Measurements from ENCODE around the gene CCDC116. TPM values are rescaled to one million over a fixed set of nuclear protein-coding genes. Genes with fewer than 3 reads are reported as not detected.
"Not testable (repeated sequence)": the region's sequence is repeated elsewhere in the genome, so short reads cannot be mapped to it uniquely, and the experiment has no call there.

Gene CCDC116
- total RNA-seq, 1 experiment from 2014 or later = 0.33 TPM

GRCh38 chr22:21673534-21674321 is 41.2 kb downstream of the CCDC116 start:
- ChIA-PET CTCF (no interaction called here), POLR2A (ENCODE audit: unreplicated experiment) (no interaction called here)
- Histone ChIP-seq H3K27ac (no peak overlapping the region), H3K36me3 (ENCODE audit: low read depth) (no peaks in the 10 kb centered on the region), H3F3A (ENCODE audit: insufficient read depth, low read depth) (no peaks in the 10 kb centered on the region; the same call in 1 of the 2 replicates), H3K27me3 (ENCODE audit: insufficient read depth, low read depth) (no peaks in the 10 kb centered on the region), H3K9me2 (ENCODE audit: insufficient read depth) (no peaks in the 10 kb centered on the region), H3K9me3 (ENCODE audit: insufficient read depth, low read depth) (no peaks in the 10 kb centered on the region), H4K20me1 (ENCODE audit: insufficient read depth) (peaks cover 8% of the 10 kb centered on the region; the same call in 1 of the 2 replicates), H3K4me2 (no peak overlapping the region), H3K4me3 (no peak overlapping the region), H3K4me1 (replicated peaks; ENCODE audit: insufficient read depth) (peaks cover 10% of the 10 kb centered on the region), H2AFZ (no peak overlapping the region), H3K79me2 (ENCODE audit: low read depth) (0 out of 2 replicates have a peak, but pooled peaks cover 4% of the 10 kb centered on the region)
- no TSS peak for BruUV-seq (replicated peaks)
- intact Hi-C loops (cut with micrococcal nuclease; ENCODE audit: unreplicated experiment) = no loop called here
- no peak for TF ChIP-seq EZH2 (IDR thresholded peaks at IDR 0.05; ENCODE audit: low read depth)
- TF ChIP-seq, protein P1, sequence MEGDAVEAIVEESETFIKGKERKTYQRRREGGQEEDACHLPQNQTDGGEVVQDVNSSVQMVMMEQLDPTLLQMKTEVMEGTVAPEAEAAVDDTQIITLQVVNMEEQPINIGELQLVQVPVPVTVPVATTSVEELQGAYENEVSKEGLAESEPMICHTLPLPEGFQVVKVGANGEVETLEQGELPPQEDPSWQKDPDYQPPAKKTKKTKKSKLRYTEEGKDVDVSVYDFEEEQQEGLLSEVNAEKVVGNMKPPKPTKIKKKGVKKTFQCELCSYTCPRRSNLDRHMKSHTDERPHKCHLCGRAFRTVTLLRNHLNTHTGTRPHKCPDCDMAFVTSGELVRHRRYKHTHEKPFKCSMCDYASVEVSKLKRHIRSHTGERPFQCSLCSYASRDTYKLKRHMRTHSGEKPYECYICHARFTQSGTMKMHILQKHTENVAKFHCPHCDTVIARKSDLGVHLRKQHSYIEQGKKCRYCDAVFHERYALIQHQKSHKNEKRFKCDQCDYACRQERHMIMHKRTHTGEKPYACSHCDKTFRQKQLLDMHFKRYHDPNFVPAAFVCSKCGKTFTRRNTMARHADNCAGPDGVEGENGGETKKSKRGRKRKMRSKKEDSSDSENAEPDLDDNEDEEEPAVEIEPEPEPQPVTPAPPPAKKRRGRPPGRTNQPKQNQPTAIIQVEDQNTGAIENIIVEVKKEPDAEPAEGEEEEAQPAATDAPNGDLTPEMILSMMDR (conservative IDR thresholded peaks at IDR 0.05) = no peak
- DNase-seq = no peak

- ChIA-PET CTCF (no interaction called here), POLR2A (ENCODE audit: unreplicated experiment) (no interaction called here)
- Histone ChIP-seq H4K20me1 (ENCODE audit: insufficient read depth) (0 out of 2 replicates have a peak, but pooled peaks cover under 1% of the 10 kb centered on the region), H2AFZ (no peak overlapping the region), H3K79me2 (ENCODE audit: low read depth) (0 out of 2 replicates have a peak, but pooled peaks cover 2% of the 10 kb centered on the region), H3K4me3 (no peak overlapping the region), H3K9me3 (ENCODE audit: insufficient read depth, low read depth) (no peaks in the 10 kb centered on the region), H3K27me3 (ENCODE audit: insufficient read depth, low read depth) (no peaks in the 10 kb centered on the region), H3K27ac (no peak overlapping the region), H3K36me3 (ENCODE audit: low read depth) (no peaks in the 10 kb centered on the region), H3K4me2 (no peak overlapping the region), H3K9me2 (ENCODE audit: insufficient read depth) (no peaks in the 10 kb centered on the region), H3F3A (ENCODE audit: insufficient read depth, low read depth) (no peaks in the 10 kb centered on the region; the same call in 1 of the 2 replicates), H3K4me1 (replicated peaks; ENCODE audit: insufficient read depth) (peaks cover 2% of the 10 kb centered on the region; the same call in 1 of the 2 replicates)
- no TSS peak for BruUV-seq (replicated peaks)
- no peak for TF ChIP-seq EZH2 (IDR thresholded peaks at IDR 0.05; ENCODE audit: low read depth)
- TF ChIP-seq, protein P1 (conservative IDR thresholded peaks at IDR 0.05) = no peak
- intact Hi-C loops (cut with micrococcal nuclease; ENCODE audit: unreplicated experiment) = no loop called here
- DNase-seq = no peak
Observed at GRCh38 chr22:21674638-21675245, 42.2 kb downstream of the CCDC116 start.

- Histone ChIP-seq H3K4me3 (no peak overlapping the region), H3K36me3 (ENCODE audit: low read depth) (no peaks in the 10 kb centered on the region), H3K27me3 (ENCODE audit: insufficient read depth, low read depth) (no peaks in the 10 kb centered on the region), H3K4me1 (replicated peaks; ENCODE audit: insufficient read depth) (no peaks in the 10 kb centered on the region), H3K4me2 (no peak overlapping the region), H3K27ac (no peak overlapping the region), H3K79me2 (ENCODE audit: low read depth) (no peaks in the 10 kb centered on the region), H3F3A (ENCODE audit: insufficient read depth, low read depth) (no peaks in the 10 kb centered on the region), H3K9me3 (ENCODE audit: insufficient read depth, low read depth) (no peaks in the 10 kb centered on the region), H2AFZ (no peak overlapping the region), H4K20me1 (ENCODE audit: insufficient read depth) (no peaks in the 10 kb centered on the region), H3K9me2 (ENCODE audit: insufficient read depth) (no peaks in the 10 kb centered on the region)
- TF ChIP-seq EZH2 (IDR thresholded peaks at IDR 0.05; ENCODE audit: low read depth) = no peak
- intact Hi-C loops (cut with micrococcal nuclease; ENCODE audit: unreplicated experiment) = no loop called here
- ChIA-PET CTCF (no interaction called here), POLR2A (ENCODE audit: unreplicated experiment) (no interaction called here)
- BruUV-seq (replicated peaks) = no TSS peak
- DNase-seq = no peak
Observed at GRCh38 chr22:21677606-21678443, 45.3 kb downstream of the CCDC116 start.

DNA sequence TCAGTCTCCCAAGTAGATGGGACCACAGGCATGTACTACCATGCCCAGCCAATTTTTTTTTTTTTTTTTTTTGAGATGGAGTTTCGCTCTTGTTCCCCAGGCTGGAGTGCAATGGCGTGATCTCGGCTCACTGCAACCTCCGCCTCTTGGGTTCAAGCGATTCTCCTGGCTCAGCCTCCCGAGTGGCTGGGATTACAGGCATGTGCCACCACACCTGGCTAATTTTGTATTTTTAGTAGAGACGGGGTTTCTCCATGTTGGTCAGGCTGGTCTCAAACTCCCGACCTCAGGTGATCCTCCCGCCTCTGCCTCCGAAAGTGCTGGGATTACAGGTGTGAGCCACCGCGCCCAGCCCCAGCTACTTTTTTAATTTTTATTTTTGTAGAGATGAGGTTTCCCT is 46.3 kb downstream of the CCDC116 start:
- H3K27ac ChIP-seq; POLR2A ChIA-PET (ENCODE audit: unreplicated experiment); H3K4me1 ChIP-seq (replicated peaks; ENCODE audit: insufficient read depth); H3K36me3 ChIP-seq (ENCODE audit: low read depth); DNase-seq; BruUV-seq (replicated peaks); H3K27me3 ChIP-seq (ENCODE audit: insufficient read depth, low read depth); H3K9me3 ChIP-seq (ENCODE audit: insufficient read depth, low read depth); H3K9me2 ChIP-seq (ENCODE audit: insufficient read depth); H3K79me2 ChIP-seq (ENCODE audit: low read depth); H2AFZ ChIP-seq; H3F3A ChIP-seq (ENCODE audit: insufficient read depth, low read depth); CTCF ChIA-PET; H3K4me2 ChIP-seq; H3K4me3 ChIP-seq; intact Hi-C loops (cut with micrococcal nuclease; ENCODE audit: unreplicated experiment); H4K20me1 ChIP-seq (ENCODE audit: insufficient read depth): not testable (repeated sequence)
